Measurements from ENCODE around the gene LPP.

GRCh38 chr3:188365988-188366698 lies 212.2 kb downstream of the LPP start:
- TF ChIP-seq NCOA2 (IDR thresholded peaks at IDR 0.05; ENCODE audit: partially characterized antibody in 2 of 2) (no peak), HMG20A (CRISPR knock-in tag; conservative IDR thresholded peaks at IDR 0.05) (no peak), DACH1 (IDR thresholded peaks at IDR 0.05; ENCODE audit: partially characterized antibody) (no peak), ZMIZ1 (IDR thresholded peaks at IDR 0.05; ENCODE audit: low read depth in 2 of 2, low read length in 2 of 2) (no peak), SIX5 (IDR thresholded peaks at IDR 0.05; ENCODE audit: borderline replicate concordance in 1 of 2, insufficient read depth in 1 of 2, low read depth in 1 of 2, low read length in 2 of 2) (no peak), POLR2B (IDR thresholded peaks at IDR 0.05; ENCODE audit: low read depth, partially characterized antibody) (no peak), IRF1 (CRISPR knock-in tag; IDR thresholded peaks at IDR 0.05; ENCODE audit: borderline replicate concordance) (no peak), HOXB6 (CRISPR knock-in tag; IDR thresholded peaks at IDR 0.05; ENCODE audit: borderline replicate concordance) (no peak), ZNF766 (CRISPR knock-in tag; conservative IDR thresholded peaks at IDR 0.05) (no peak), FOXA1 (IDR thresholded peaks at IDR 0.05; ENCODE audit: borderline replicate concordance) (no peak), HNRNPLL (IDR thresholded peaks at IDR 0.05; ENCODE audit: low read depth, low read length, poor library complexity, severe bottlenecking) (no peak)

Data from K562 (cell line).